GM23248 (cell line): ENCODE results near the gene ZNF628. TPM values are rescaled to one million over a fixed set of nuclear protein-coding genes. Genes with fewer than 3 reads are reported as not detected.
A peak's percentile ranks its signal among the peaks of the same experiment; 100 is the strongest.

Experiments
- DNase-seq: peaks from one replicate; pipeline ENCODE4 v3.0.0-alpha.2; 2015
- H2AFZ ChIP-seq: fragments of 200-600 bp; sonication (generic); 2 replicates; pipeline ENCODE4 v1.6.1; 2016; ENCODE audit warnings: antibody characterized with exemption
- H3F3A ChIP-seq: fragments of 200-600 bp; sonication (generic); 2 replicates; pipeline ENCODE4 v1.6.1; 2016; ENCODE audit warnings: mild to moderate bottlenecking, antibody characterized with exemption, mixed run types; ENCODE audit not compliant: insufficient read depth
- H3K27ac ChIP-seq: fragments of 200-600 bp; sonication (generic); 2 replicates; pipeline ENCODE4 v1.5.1; 2016; ENCODE audit warnings: mild to moderate bottlenecking
- H3K27me3 ChIP-seq: fragments of 200-600 bp; sonication (generic); replicated peaks from 2 replicates; pipeline ENCODE4 v1.6.1; 2016; ENCODE audit warnings: mild to moderate bottlenecking; ENCODE audit not compliant: insufficient read depth
- H3K36me3 ChIP-seq: fragments of 200-600 bp; sonication (generic); 2 replicates; pipeline ENCODE4 v1.6.1; 2016; ENCODE audit warnings: low read depth, mild to moderate bottlenecking
- H3K4me1 ChIP-seq: fragments of 200-600 bp; sonication (generic); 2 replicates; pipeline ENCODE4 v1.6.1; 2016; ENCODE audit warnings: mild to moderate bottlenecking; ENCODE audit not compliant: insufficient read depth
- H3K4me2 ChIP-seq: fragments of 200-600 bp; sonication (generic); one replicate; pipeline ENCODE4 v1.6.1; 2016; ENCODE audit warnings: mild to moderate bottlenecking; ENCODE audit not compliant: unreplicated experiment
- H3K4me3 ChIP-seq: fragments of 200-600 bp; sonication (generic); 2 replicates; pipeline ENCODE4 v1.5.1; 2016; ENCODE audit warnings: mild to moderate bottlenecking
- H3K79me2 ChIP-seq: fragments of 200-600 bp; sonication (generic); 2 replicates; pipeline ENCODE4 v1.6.1; 2016; ENCODE audit warnings: mild to moderate bottlenecking; ENCODE audit not compliant: insufficient read depth
- H3K9ac ChIP-seq: fragments of 200-600 bp; sonication (generic); 2 replicates; pipeline ENCODE4 v1.6.1; 2016; ENCODE audit warnings: mild to moderate bottlenecking
- H3K9me2 ChIP-seq: fragments of 200-600 bp; sonication (generic); 2 replicates; pipeline ENCODE4 v1.6.1; 2016; ENCODE audit warnings: mixed run types, mild to moderate bottlenecking, moderate library complexity; ENCODE audit not compliant: insufficient read depth
- H3K9me3 ChIP-seq: fragments of 200-600 bp; sonication (generic); one replicate; pipeline ENCODE4 v1.6.1; 2017; ENCODE audit warnings: low read depth
- H4K20me1 ChIP-seq: fragments of 200-600 bp; sonication (generic); 2 replicates; pipeline ENCODE4 v1.6.0; 2016; ENCODE audit not compliant: insufficient read depth
- EZH2 ChIP-seq: fragments of 200-600 bp; sonication (generic); IDR thresholded peaks from 2 replicates; pipeline ENCODE4 v1.6.1; 2018; ENCODE audit warnings: antibody characterized with exemption, mild to moderate bottlenecking; ENCODE audit not compliant: insufficient read depth, poor library complexity, severe bottlenecking
- EZH2phosphoT487 ChIP-seq: fragments of 200-600 bp; sonication (generic); IDR thresholded peaks from 2 replicates; pipeline ENCODE4 v1.6.1; 2018; ENCODE audit warnings: antibody characterized with exemption, moderate library complexity, mild to moderate bottlenecking, low read depth; ENCODE audit not compliant: insufficient read depth
- WGBS, 2 experiments: methylation state at CpG; one replicate each; pipeline ENCODE4 v1.1.6; 2015 to 2017; ENCODE audit warnings: low lambda C conversion rate in 2 of 2, low coverage in 1 of 2; ENCODE audit errors: missing lambda C conversion rate in 2 of 2; 5-methylcytosine and 5-hydroxymethylcytosine counted together
- in situ Hi-C: fragments of 300-500 bp; cut with MboI; formaldehyde crosslinking; loops from 2 replicates; pipeline ENCODE4 v1.15.0; 2020
- polyA plus RNA-seq: library from polyadenylated mRNA; unstranded; fragments of >200 nt; fragmentation: Nextera tagmentation; extraction: Ambion mirVana; gene quantifications from 2 replicates; pipeline ENCODE4 v1.2.1, GENCODE V29; 2016
- total RNA-seq: library from RNA; depleted of rRNA; stranded (reverse); fragments of >200 nt; shearing (Covaris generic); gene quantifications from 2 replicates; pipeline ENCODE4 v1.2.3, GENCODE V29; 2014

Gene ZNF628
- total and polyA plus RNA-seq, 2 experiments from 2014 or later: 1.1 to 1.7 TPM

GRCh38 chr19:55525289-55526101, 49.1 kb downstream of the ZNF628 start:
- WGBS, 2 experiments: 22 to 24% methylated on average over 21 to 29 of the region's 29 CpGs
- Histone ChIP-seq H3K9me3 (no peaks in the 10 kb centered on the region), H3K4me1 (no peaks in the 10 kb centered on the region; the same call in 1 of the 2 replicates), H3K27me3 (no peaks in the 10 kb centered on the region), H3F3A (peaks cover 21% of the 10 kb centered on the region; the same call in 1 of the 2 replicates), H4K20me1 (no peaks in the 10 kb centered on the region), H3K9me2 (no peaks in the 10 kb centered on the region), H2AFZ (no peak overlapping the region), H3K4me2 (no peak overlapping the region), H3K4me3 (no peak overlapping the region), H3K79me2 (no peaks in the 10 kb centered on the region), H3K36me3 (no peaks in the 10 kb centered on the region), H3K9ac (no peak overlapping the region), H3K27ac (no peak overlapping the region)
- TF ChIP-seq EZH2: no peak
- no peak for TF ChIP-seq EZH2phosphoT487
- DNase-seq: no peak
- in situ Hi-C loops: no loop called here

DNA sequence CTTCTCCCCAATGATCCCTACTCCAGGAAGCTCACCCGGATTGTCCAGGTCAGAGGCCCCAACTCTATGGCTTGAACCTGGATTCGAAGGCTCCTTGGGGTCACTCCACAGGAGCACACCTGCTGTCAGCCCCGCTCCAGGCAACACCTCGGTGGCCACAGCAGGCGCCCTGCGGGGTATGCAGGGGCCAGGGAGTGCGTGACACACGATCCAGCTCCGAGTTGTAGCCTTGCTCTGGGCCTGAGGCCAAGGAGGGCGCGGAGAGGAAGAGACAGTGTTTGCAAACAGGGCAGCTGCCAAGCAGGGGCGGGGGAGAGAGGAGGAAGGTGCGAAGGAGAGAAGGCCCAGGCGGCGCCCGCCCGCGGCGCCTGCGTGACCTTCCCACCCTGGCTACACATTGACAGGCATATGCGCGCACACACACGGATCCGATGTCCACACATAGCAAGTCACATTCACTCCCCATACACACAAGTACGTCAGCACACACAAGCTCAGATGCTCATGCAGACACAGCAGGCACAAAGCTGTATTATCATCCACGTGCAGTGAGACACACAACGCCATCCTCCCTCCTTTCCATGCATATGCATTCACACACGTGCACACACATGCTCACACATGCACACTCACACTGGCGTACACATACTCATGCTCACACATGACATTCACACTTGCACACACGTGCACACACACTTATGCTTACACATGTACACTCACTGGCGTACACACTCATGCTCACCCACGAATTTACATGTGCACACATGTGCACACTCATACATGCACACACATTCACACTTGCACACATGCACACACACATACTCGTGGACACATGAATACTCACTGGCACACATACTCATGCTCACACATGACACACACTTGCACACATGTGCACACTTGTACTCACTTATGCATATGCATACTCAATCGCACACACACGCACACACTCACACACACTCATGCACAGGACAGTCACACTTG, 50.1 kb downstream of the ZNF628 start:
- no peaks in the 10 kb centered on the region for H3K79me2 ChIP-seq
- H4K20me1 ChIP-seq: no peaks in the 10 kb centered on the region
- no peaks in the 10 kb centered on the region for H3K9me3 ChIP-seq
- in situ Hi-C loops: no loop called here
- H2AFZ ChIP-seq: no peak overlapping the region
- H3K4me2 ChIP-seq: no peak overlapping the region
- no peak overlapping the region for H3K4me3 ChIP-seq
- H3F3A ChIP-seq: peaks cover 20% of the 10 kb centered on the region; the same call in 1 of the 2 replicates
- no peaks in the 10 kb centered on the region for H3K36me3 ChIP-seq
- TF ChIP-seq EZH2 (no peak), EZH2phosphoT487 (no peak)
- H3K27me3 ChIP-seq: no peaks in the 10 kb centered on the region
- DNase-seq: peak; percentile 83
- H3K9me2 ChIP-seq: no peaks in the 10 kb centered on the region
- no peak overlapping the region for H3K27ac ChIP-seq
- H3K4me1 ChIP-seq: no peaks in the 10 kb centered on the region; the same call in 1 of the 2 replicates
- H3K9ac ChIP-seq: no peak overlapping the region
- 16 to 17% methylated on average over 33 to 35 of the region's 35 CpGs for WGBS, 2 experiments

GRCh38 chr19:55527197-55528029, 51.0 kb downstream of the ZNF628 start:
- in situ Hi-C loops: no loop called here
- no peak for DNase-seq
- TF ChIP-seq EZH2 (no peak), EZH2phosphoT487 (no peak)
- peaks cover 20% of the 10 kb centered on the region; the same call in 1 of the 2 replicates for H3F3A ChIP-seq
- H3K9ac ChIP-seq: no peak overlapping the region
- no peaks in the 10 kb centered on the region for H3K27me3 ChIP-seq
- H3K4me1 ChIP-seq: no peaks in the 10 kb centered on the region; the same call in 1 of the 2 replicates
- H3K79me2 ChIP-seq: no peaks in the 10 kb centered on the region
- no peaks in the 10 kb centered on the region for H3K9me3 ChIP-seq
- H2AFZ ChIP-seq: no peak overlapping the region
- 68 to 71% methylated on average over 21 to 22 of the region's 22 CpGs for WGBS, 2 experiments
- H3K4me3 ChIP-seq: no peak overlapping the region
- no peaks in the 10 kb centered on the region for H3K9me2 ChIP-seq
- H3K36me3 ChIP-seq: no peaks in the 10 kb centered on the region
- H4K20me1 ChIP-seq: no peaks in the 10 kb centered on the region
- no peak overlapping the region for H3K4me2 ChIP-seq
- no peak overlapping the region for H3K27ac ChIP-seq
